ENCODE results near the gene ZRSR2. TPM values are rescaled to one million over a fixed set of nuclear protein-coding genes. Genes with fewer than 3 reads are reported as not detected.

ZRSR2 gene
- total and polyA plus RNA-seq, 9 of the 15 experiments (the other 6 are each of a cell fraction or from before 2014, with no cell fraction given): 3.5 to 19.5 (median 8.6) TPM

DNA sequence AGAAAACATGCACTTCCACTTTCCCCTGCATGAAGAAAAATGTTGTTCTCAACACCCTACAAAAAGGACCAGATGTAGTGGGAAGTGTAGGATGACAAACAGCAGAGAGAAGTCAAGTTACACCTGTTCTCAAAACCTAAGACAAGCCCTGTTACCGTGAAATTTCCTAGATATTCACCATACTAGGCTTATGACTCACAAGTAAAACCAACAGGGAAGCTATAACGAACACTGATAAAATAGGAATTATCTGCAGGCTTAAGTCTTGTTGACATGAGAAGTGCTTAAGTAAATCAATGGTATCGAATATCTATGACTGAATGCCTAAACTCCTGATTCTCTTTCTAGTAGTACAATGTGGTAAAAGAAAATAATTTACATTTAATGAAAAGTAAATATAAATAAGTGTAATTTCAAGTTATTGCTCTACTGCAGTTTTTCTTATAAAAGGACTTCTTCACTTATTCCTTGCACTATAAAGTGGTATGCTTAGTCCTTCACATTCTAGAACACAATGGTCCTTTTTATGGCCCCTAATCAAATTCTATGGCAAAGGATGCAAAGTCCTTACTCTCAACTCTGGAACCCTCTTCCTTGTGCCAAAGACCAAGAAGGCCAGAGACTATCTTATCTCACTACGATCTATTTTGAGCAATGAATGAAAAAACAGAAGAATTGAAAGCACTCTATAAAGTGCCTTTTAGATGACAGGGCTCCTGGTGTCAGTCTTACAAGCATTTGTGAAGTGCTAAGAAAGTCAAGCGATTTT, 44.7 kb downstream of the ZRSR2 start (continued):
- TF ChIP-seq GTF2E2 (tag; IDR thresholded peaks at IDR 0.05) (no peak), TGIF2 (CRISPR knock-in tag; IDR thresholded peaks at IDR 0.05) (no peak), CBFA2T2 (conservative IDR thresholded peaks at IDR 0.05) (no peak), CBX8 (IDR thresholded peaks at IDR 0.05; ENCODE audit: borderline replicate concordance, extremely low read depth, low read depth, low read length, poor library complexity, severe bottlenecking) (no peak)
- TF ChIP-seq, protein P1, sequence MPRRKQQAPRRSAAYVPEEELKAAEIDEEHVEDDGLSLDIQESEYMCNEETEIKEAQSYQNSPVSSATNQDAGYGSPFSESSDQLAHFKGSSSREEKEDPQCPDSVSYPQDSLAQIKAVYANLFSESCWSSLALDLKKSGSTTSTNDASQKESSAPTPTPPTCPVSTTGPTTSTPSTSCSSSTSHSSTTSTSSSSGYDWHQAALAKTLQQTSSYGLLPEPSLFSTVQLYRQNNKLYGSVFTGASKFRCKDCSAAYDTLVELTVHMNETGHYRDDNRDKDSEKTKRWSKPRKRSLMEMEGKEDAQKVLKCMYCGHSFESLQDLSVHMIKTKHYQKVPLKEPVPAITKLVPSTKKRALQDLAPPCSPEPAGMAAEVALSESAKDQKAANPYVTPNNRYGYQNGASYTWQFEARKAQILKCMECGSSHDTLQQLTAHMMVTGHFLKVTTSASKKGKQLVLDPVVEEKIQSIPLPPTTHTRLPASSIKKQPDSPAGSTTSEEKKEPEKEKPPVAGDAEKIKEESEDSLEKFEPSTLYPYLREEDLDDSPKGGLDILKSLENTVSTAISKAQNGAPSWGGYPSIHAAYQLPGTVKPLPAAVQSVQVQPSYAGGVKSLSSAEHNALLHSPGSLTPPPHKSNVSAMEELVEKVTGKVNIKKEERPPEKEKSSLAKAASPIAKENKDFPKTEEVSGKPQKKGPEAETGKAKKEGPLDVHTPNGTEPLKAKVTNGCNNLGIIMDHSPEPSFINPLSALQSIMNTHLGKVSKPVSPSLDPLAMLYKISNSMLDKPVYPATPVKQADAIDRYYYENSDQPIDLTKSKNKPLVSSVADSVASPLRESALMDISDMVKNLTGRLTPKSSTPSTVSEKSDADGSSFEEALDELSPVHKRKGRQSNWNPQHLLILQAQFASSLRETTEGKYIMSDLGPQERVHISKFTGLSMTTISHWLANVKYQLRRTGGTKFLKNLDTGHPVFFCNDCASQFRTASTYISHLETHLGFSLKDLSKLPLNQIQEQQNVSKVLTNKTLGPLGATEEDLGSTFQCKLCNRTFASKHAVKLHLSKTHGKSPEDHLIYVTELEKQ (CRISPR knock-in tag; IDR thresholded peaks at IDR 0.05): no peak

DNA sequence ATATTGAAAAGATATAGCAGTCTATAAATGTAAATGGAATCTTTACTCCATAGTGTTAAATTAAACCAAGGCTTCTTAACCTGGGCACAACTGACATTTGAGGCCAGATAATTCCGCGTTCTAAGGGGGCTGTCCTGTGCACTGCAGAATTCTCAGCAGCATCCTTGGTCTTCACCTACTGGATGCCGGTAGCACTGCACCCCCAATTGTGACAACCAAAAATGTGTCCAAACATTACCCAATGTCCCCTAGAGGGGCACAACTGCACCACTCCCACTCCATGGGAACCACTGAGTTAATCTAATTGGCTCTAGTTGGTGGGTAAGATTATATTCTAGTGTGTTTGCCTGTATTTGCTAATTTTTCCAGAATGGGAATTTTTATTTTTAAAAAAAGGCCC, 47.7 kb downstream of the ZRSR2 start:
- DNase-seq (ENCODE audit: extremely low read depth in 1 of 4, low spot score in 3 of 4): peak; percentile 17 to 38 (median 28)
- POLR2A ChIA-PET: no interaction called here
- CTCF ChIA-PET (ENCODE audit: low intra/inter-chr PET ratio): no interaction called here
- Histone ChIP-seq H3K27ac (ENCODE audit: extremely low read depth, low read depth, low read length) (no peak overlapping the region), H3K9me1 (ENCODE audit: control insufficient read depth, insufficient read depth, low read length) (no peaks in the 10 kb centered on the region), H3K9me3 (replicated peaks; ENCODE audit: control insufficient read depth, insufficient read depth, low read depth, low read length) (no peaks in the 10 kb centered on the region), H3K27me3 (ENCODE audit: control insufficient read depth in 2 of 2, insufficient read depth in 2 of 2, low read length in 2 of 2) (no peaks in the 10 kb centered on the region), H3K4me1 (replicated peaks in 1 of 2; ENCODE audit: control insufficient read depth in 2 of 2, insufficient read depth in 2 of 2, low read length in 2 of 2) (peaks cover 0 to 5% of the 10 kb centered on the region in 2 experiments; a peak in 1 of 5 replicates), H3K36me3 (ENCODE audit: control insufficient read depth, insufficient read depth, low read length) (peaks cover 9% of the 10 kb centered on the region; the same call in 2 of the 3 replicates), H3K4me2 (ENCODE audit: insufficient read depth, low read length) (no peak overlapping the region), H3K79me2 (ENCODE audit: control insufficient read depth, insufficient read depth, low read length) (no peaks in the 10 kb centered on the region), H2AFZ (ENCODE audit: low read depth, low read length) (no peak overlapping the region), H3K4me3 (no peak overlapping the region), H3K9ac (ENCODE audit: insufficient read depth in 1 of 2, low read depth in 2 of 2, low read length in 2 of 2) (no peak overlapping the region), H4K20me1 (replicated peaks; ENCODE audit: control insufficient read depth, insufficient read depth, low read length) (no peaks in the 10 kb centered on the region)
- no peak for FAIRE-seq
- in situ Hi-C loops (cut with MboI): no loop called here
- peak; percentile 91 for ATAC-seq
- TF ChIP-seq, protein P2, sequence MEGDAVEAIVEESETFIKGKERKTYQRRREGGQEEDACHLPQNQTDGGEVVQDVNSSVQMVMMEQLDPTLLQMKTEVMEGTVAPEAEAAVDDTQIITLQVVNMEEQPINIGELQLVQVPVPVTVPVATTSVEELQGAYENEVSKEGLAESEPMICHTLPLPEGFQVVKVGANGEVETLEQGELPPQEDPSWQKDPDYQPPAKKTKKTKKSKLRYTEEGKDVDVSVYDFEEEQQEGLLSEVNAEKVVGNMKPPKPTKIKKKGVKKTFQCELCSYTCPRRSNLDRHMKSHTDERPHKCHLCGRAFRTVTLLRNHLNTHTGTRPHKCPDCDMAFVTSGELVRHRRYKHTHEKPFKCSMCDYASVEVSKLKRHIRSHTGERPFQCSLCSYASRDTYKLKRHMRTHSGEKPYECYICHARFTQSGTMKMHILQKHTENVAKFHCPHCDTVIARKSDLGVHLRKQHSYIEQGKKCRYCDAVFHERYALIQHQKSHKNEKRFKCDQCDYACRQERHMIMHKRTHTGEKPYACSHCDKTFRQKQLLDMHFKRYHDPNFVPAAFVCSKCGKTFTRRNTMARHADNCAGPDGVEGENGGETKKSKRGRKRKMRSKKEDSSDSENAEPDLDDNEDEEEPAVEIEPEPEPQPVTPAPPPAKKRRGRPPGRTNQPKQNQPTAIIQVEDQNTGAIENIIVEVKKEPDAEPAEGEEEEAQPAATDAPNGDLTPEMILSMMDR (IDR thresholded peaks at IDR 0.05 in 2 of 3, conservative IDR thresholded peaks at IDR 0.05 in 1 of 3; ENCODE audit: insufficient read depth in 2 of 3, low read depth in 1 of 3, low read length in 3 of 3): peak; percentile 29 to 69 (median 33); a peak in 5 of 6 replicates
- TF ChIP-seq BDP1 (IDR thresholded peaks at IDR 0.05; ENCODE audit: insufficient read depth, insufficient read length): no peak
- no TSS peak for BruUV-seq (replicated peaks)
- 88% methylated on average over 3 of the region's 3 CpGs for WGBS (ENCODE audit: insufficient coverage, low coverage, missing lambda C conversion rate)
- intact Hi-C loops (cut with micrococcal nuclease): no loop called here
